GM18507 (cell line): ENCODE data around the gene AIG1.
"Not testable (repeated sequence)": the region's sequence is repeated elsewhere in the genome, so short reads cannot be mapped to it uniquely, and the experiment has no call there.

Experiments
- DNase-seq: peaks from one replicate; pipeline ENCODE4 v3.0.0; 2011; ENCODE audit warnings: low read depth; ENCODE audit not compliant: insufficient read length; ENCODE audit errors: extremely low spot score
- FAIRE-seq: peaks from 2 replicates; lab custom pipeline; 2011; peaks lifted over from hg19 to GRCh38; lab: Jason Lieb, UNC

The AIG1 gene

GRCh38 chr6:143288923-143289322, 228.2 kb downstream of the AIG1 start:
- DNase-seq (no peak), FAIRE-seq (peak; percentile 18)

DNA sequence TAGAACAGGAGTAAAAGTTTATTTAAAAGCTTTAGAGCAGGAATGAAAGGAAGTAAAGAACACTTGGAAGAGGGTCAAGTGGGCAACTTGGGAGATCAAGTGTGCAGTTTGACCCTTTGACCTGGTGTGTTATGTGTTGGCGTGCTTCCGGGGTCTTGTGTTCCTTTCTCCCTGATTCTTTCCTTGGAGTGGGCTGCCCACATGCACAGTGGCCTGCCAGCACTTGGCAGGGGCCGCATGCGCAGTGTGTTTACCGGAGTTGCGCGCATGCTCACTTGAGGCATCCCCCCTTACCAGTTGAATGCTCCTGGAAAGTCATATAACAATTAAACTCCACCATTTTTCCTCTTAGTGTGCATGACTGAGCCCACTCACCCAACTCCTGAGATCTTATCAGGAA, 229.5 kb downstream of the AIG1 start:
- DNase-seq: no peak
- FAIRE-seq: no peak

GRCh38 chr6:143293523-143293922, 232.8 kb downstream of the AIG1 start:
- no peak for FAIRE-seq
- DNase-seq: no peak

DNA sequence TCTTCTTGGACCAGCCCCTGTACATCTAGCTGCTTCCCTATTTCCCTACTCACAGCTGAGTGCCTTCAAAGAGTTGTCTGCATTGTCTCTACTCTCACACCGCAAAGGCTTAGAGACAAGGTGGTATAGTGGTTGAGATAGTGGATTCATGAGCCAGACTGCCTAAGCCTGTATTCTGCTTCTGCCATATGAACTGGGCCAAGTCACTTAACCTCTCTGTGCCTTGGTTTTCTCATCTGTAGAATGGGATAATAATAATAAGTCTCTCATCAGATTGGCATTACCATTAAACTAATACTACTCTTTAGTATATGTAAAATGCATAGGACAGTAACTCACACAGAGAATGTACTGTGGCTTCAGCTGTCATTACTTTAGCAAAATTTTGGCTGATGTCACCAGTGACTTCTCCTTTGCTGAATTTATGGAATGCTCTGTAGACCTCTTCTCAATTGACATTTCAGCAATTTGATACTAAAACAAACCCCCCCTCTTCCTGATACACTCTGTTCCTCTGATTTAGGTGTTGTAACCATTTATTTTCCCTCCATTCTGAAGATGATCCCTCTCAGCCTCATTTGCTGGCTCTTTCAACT, 233.7 kb downstream of the AIG1 start:
- no peak for DNase-seq
- no peak for FAIRE-seq

GRCh38 chr6:143295932-143296331, 235.2 kb downstream of the AIG1 start:
- DNase-seq (no peak), FAIRE-seq (no peak)

GRCh38 chr6:143298071-143298470, 237.4 kb downstream of the AIG1 start:
- DNase-seq: no peak
- no peak for FAIRE-seq

GRCh38 chr6:143299253-143300166, 238.8 kb downstream of the AIG1 start:
- DNase-seq: no peak
- peak; percentile 42 for FAIRE-seq

GRCh38 chr6:143301188-143301587, 240.5 kb downstream of the AIG1 start:
- no peak for FAIRE-seq

GRCh38 chr6:143307760-143308159, 247.1 kb downstream of the AIG1 start:
- FAIRE-seq, DNase-seq: not testable (repeated sequence)

More at GRCh38 chr6:143301188-143301587, 240.5 kb downstream of the AIG1 start:
- no peak for DNase-seq

DNA sequence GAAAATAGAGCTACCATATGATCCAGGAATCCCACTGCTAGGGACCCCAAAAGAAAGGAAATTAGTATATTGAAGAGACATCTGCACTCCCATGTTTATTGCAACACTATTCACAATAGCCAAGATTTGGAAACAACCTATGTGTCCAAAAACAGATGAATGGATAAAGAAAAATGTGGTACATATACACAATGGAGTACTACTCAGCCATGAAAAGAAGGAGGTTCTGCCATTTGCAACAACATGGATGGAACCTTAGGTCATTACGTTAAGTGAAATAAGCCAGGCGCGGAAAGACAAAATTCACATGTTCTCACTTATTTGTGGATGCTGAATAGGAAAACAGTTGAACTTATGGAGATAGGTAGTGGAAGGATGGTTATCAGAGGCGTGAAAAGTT, 252.5 kb downstream of the AIG1 start:
- FAIRE-seq (no peak), DNase-seq (no peak)

- FAIRE-seq: no peak
- DNase-seq: no peak
Observed at GRCh38 chr6:143321491-143322086, 260.9 kb downstream of the AIG1 start.

- no peak for DNase-seq
- no peak for FAIRE-seq
Observed at GRCh38 chr6:143322386-143322785, 261.7 kb downstream of the AIG1 start.

DNA sequence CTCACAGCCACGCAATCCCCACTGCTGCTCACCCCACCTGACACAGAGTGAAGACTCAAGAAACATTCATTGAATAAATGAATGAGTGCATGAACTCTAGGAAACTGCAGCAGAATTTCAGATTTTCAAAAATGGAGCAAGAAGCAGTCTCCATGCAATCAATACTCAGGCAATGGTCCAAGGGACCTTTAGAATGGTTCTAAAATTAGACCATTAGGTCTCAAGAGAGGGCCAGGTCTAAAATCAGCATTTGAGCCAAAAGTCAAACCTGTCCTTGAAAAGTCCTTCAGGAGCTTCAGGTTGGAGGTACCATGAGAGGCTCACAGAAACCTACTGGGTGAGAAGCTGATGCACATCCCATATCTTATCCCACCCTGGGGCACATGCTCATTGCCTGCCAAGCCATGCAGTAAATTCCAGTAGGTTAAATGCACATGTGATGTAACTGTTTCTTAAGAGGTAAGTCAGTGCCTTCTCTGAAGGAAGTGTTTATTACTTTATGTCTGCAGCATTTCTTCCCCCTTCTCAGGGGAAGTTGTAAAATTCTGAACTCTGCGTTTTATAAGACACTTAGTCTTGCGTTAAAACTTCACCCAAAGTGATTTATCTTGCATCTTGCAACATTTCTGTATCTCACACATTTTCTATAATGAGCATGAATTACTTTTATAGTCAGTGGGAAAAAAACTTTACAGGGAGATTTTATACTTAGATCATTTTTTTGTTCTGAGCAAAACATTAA, 263.2 kb downstream of the AIG1 start:
- DNase-seq: no peak

DNA sequence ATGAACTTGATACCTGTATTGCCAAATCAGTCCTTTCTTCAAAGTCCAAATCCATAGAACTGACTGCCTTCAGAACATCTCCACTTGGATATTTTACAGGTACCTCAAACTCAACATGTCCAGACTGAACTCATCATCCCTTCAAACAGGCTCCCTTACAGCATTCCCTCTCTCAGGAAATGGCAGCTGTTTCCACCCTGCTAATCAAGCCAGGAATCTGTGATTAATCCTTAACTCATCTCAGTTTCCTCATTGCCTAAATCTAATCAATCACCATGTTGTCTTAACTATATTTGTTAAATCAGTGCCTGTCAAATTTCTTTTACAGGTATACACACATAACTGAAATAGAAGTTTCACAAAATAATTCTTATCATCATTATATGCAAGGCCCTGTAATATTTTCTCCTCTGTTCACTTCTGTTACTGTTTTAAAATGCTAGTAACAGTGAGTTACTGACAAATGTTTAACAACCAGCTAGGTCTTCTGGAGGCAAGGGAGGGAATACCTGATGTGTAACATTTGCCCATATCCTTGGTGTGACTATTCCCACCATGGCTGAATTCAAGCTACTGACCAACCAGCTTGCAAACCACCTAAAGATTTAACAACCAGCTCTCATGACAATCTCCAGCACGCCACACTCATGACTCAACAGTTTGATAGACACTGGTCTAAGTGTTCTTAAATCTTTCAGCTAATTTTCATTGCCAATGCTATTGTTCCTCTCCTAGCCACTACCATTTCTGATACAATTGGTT, 264.9 kb downstream of the AIG1 start:
- FAIRE-seq (no peak), DNase-seq (no peak)

More for the DNA sequence above, 263.2 kb downstream of the AIG1 start:
- FAIRE-seq: no peak

GRCh38 chr6:143328876-143329275, 268.2 kb downstream of the AIG1 start:
- FAIRE-seq (no peak), DNase-seq (no peak)

DNA sequence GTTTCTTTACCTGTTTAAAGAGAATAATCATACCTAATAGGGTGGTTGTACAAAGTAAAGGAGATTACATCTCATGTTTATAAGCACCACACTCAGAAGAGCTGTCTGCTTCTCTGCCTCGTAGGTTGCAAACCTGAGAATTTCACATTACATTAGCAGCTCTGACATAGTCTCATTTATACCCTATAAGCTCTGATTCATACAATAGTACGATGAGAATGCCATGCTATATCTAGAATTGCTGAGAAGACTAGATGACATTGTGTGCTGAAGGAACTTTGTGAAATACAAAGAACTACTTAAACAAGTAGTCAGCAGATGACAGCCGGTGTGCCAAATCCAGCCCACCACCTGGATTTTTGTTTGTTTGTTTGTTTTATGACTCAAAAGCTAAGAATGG, 268.6 kb downstream of the AIG1 start:
- FAIRE-seq (no peak), DNase-seq (no peak)

DNA sequence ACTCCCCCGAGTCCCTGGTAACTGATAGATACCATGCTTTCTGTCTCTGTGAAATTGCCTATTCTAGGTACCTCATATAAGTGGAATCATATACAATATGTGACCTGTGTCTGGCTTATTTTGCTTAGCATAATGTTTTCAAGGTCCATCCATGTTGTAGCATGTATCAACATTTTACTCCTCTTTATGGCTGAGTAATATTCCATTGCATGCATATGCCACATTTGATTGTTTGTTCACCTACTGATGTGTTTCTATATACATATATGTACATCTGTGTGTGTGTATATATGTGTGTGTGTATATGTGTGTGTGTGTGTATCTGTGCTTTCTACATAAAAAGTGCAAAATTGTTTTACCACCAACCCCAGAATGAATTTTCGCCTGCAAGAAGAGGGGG, 270.7 kb downstream of the AIG1 start:
- no peak for DNase-seq
- FAIRE-seq: no peak

- FAIRE-seq (no peak), DNase-seq (no peak)
Observed at GRCh38 chr6:143332153-143332845, 271.6 kb downstream of the AIG1 start.

DNA sequence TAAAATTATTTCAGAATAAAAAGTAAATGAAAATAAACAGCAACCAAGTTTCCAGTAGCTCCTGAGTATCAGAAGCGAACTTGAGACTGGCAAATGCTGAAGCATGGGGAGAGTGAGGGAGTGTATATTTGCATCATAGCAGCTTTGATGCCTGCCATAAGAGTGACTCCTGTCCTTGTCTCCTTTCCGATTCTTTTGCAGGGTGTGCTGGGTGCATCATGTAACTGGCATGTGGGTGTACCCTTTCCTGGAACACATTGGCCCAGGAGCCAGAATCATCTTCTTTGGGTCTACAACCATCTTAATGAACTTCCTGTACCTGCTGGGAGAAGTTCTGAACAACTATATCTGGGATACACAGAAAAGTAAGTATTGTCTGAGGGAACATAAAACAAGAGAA, 272.4 kb downstream of the AIG1 start:
- DNase-seq: no peak
- FAIRE-seq: no peak
